GM18907 (cell line): ENCODE measurements around the gene CADPS2.

Experiments
- ATAC-seq: cut with Tn5 transposase; IDR thresholded peaks from one replicate; pipeline ENCODE4 v1.9.1; 2021; ENCODE audit warnings: mild to moderate bottlenecking, moderate library complexity; ENCODE audit not compliant: unreplicated experiment

The CADPS2 gene

DNA sequence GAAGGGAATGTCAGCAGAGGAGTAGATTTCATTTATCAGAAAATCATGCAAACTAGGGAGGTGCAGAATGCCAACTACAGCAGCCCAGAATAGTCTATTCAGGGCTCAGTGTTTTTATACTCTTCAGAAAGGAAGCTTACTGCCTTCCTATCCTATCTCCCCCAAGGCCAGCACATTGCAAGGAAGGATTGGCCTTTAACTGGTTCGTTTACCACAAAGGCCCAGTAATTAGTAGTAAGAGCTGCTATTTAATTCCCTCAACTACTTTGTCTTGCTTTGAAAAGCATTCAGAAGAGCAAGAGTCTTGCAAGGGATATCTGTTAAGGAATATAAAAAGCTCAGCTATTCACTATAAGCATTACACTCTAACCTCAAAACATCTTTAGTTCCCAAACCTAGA, 97.1 kb downstream of the CADPS2 start:
- ATAC-seq: no peak

GRCh38 chr7:122770686-122771335, 115.4 kb downstream of the CADPS2 start:
- no peak for ATAC-seq

- ATAC-seq: no peak
Measured at GRCh38 chr7:122768827-122769226, 117.4 kb downstream of the CADPS2 start.

DNA sequence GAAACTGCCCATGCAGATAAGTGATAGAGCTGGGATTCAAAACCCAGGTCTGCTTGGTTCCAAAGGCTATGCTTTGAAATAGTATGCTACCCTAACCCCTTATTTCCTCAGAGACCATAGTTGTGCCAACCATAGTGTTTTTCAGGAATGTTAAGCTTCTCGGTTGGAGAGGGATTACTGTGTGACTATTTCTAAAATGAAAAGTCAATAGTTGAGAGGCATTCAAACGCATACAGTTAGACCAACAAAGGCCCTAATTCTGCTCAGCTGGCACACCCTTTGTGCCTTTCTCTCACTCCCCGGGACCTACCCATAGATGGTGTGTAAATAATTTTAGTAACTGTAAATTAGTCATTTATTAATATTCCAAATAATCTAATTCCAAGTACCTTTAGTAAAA, 118.9 kb downstream of the CADPS2 start:
- no peak for ATAC-seq

- no peak for ATAC-seq
Measured at GRCh38 chr7:122766593-122766992, 119.7 kb downstream of the CADPS2 start.

DNA sequence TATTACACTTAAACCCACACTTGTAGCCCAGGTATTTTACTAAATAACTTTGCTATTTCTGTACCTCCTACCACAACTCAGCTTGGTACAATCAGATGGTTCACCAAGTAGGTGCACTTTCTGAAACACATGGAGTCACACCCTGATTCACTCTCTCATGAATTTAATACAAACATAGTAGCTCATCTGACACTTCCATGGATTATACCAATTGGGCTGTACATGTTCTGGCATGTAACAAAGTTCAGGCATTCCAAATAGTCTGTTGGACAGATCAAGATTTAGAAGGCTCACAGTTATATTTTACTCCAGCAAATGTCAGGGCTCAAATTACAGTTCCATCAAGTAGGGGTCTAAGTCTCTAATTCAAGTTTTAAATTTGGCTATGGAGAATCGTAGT, 121.4 kb downstream of the CADPS2 start:
- no peak for ATAC-seq

DNA sequence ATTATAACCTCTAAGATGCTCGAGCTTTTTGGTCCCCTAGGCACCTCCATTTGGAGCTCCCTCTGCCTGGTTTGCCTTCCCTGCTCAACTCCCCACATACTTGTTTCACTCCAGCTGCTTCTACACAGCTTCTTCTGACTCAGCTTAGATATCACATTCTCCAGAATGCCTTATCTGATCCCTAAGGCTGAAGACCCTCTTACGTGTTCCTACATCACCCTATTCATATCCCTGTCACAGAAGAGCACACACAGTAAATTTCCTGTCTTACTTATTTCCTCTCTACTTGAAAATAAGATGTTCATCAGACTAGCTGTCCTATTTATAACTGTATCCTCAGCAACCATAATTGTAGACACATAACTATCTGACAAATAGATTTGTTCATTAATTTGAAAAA, 122.2 kb downstream of the CADPS2 start:
- no peak for ATAC-seq

DNA sequence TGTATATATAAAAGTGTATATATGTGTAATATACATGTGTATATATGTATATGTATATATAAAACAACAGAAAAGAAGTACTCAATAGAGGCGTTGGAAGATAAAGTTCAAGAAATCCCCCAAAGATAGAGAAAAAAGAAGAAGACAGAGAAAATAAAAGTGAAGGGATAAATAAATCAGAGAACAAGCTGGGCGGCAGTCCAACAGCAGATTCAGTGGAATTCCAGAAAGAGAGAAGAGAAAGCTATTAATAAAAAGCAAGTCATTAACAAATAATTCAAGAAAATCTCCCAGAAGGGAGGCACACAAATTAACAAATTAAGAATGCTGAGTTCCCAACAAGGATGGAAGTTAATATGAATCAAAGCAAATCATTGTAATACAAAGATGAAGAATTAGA, 124.2 kb downstream of the CADPS2 start:
- ATAC-seq: no peak

DNA sequence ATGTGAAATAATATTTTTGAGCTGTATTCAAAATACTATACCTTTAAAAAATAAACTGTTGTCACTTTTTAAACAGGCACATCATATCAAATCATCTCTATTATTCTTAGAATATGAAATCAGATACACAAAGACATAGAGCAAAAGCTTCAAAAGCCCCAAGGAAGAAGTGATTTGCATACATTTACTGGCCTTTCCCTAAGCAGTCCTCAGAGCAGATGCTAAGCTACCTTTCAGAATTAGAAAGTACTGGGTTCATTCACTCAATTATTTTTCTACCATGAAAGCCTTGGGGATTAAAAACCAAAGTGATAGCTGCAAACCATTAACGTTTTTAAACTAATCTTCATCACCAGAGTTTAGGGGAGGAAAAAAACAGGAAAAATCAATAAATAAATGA, 127.8 kb downstream of the CADPS2 start:
- ATAC-seq: no peak

GRCh38 chr7:122756860-122757259, 129.4 kb downstream of the CADPS2 start:
- no peak for ATAC-seq

DNA sequence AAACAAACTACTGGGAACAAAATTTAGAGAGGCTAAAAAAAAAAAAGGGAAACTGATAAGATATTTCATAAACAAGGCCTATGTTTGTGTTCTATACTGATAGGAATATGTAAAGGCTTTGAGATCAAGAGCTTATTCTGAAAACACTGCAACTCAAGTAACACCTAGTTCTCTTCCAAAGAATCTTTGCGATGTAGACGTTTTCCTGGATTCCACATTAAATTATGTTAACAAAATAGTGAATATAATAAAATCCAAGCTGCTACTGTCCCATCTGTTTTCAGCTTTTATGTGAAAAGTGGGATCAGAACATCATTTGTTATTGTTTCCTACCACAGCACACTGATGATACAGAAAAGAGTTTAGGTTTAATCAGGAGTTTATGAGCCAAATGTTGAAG, 130.6 kb downstream of the CADPS2 start:
- no peak for ATAC-seq

DNA sequence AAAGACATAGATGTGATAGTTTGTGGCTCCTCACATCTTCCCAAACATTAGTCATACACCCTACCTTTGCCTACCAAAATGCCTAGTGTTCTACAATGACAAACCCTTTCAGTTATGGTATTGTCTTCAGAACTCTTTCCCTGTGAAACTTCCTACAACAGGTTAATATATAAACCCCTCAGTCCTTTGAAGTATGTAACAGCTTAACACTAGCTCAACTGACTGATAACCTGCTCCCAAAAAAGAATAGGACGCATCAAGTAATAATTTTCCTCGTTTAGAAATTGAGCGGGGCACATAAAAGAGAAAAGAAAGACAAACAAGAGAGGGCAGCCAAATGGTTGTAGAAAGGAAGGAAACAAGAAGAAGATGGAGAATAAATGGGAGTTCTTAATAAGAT, 133.7 kb downstream of the CADPS2 start:
- no peak for ATAC-seq

GRCh38 chr7:122750389-122750788, 135.9 kb downstream of the CADPS2 start:
- no peak for ATAC-seq

DNA sequence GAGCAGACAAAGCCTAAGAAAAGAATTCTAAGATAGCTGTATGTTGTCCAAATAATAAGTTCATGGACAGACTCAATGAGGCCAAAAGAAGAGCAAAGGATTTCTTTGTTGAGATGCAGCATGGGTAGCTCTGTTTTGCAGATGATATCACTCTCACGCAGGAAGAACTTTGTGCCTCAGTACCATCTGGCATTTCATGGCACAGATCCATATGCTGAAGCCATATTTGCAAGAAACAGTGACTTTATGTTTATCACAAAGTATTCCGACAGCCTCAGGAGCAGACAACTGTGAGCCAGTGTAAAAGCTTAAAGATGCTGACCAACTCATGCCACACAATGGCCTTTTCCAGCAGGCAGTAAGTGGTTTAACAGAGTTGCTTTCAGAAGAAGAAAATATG, 138.1 kb downstream of the CADPS2 start:
- no peak for ATAC-seq

GRCh38 chr7:122746948-122747347, 139.3 kb downstream of the CADPS2 start:
- no peak for ATAC-seq

DNA sequence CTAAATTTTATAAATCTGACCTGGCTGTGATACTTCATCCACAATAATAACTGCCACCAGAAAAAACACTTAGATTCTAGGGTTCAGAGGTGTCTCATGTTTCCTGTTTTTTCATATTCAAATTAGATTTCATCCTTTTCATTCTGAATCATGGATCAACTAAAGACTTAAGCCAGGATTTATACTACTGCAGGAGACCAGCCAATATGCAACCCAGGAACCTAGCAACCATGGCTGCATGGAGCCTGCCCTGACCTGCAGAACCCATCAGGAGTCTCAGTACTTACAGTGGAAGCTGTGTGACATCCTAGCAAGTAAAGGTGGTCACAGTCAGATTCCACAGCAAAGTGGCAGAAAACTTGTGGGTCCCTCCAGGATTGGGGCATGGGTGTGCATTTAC, 143.0 kb downstream of the CADPS2 start:
- ATAC-seq: no peak

GRCh38 chr7:122738947-122739346, 147.3 kb downstream of the CADPS2 start:
- ATAC-seq: no peak

GRCh38 chr7:122736183-122736582, 150.1 kb downstream of the CADPS2 start:
- no peak for ATAC-seq

- ATAC-seq: no peak
Measured at GRCh38 chr7:122727759-122728158, 158.5 kb downstream of the CADPS2 start.

DNA sequence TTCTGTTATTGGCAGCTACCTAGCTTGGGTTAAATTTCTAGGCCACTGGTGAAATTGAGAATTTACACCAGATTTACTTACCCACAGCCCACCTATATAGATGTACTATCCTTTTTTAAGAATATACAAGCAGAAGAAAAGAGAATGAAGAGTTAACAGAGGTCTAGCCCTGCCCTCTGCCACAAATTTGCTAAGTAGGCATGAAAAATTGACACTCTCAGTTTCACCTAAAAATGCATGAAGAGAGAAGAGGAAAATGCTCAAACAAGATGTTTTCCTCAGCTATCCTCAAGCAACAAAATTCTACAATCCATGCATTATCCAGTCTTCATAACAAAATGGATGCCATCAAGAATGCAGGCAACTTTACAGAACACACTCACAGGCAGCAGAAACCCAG, 158.9 kb downstream of the CADPS2 start:
- ATAC-seq: no peak

- no peak for ATAC-seq
Measured at GRCh38 chr7:122726881-122727280, 159.4 kb downstream of the CADPS2 start.

DNA sequence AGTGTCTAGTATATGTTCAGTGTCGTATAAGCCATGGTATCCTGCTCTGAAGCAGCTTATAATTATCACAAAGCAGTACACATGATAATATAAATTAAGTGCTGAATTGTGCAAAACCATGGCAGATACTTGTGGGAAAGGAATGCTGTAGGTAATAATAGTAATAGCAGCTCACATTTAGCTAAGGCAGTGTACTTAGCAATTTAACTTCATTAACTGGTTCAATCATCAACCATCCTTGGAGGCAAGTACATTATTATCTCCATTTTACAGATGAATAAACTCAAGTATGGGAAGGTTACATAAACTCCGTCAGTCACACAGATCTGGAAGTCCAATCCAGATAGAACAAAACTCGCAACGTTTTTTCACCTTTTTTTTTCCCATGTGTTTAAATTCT, 161.9 kb downstream of the CADPS2 start:
- ATAC-seq: no peak

DNA sequence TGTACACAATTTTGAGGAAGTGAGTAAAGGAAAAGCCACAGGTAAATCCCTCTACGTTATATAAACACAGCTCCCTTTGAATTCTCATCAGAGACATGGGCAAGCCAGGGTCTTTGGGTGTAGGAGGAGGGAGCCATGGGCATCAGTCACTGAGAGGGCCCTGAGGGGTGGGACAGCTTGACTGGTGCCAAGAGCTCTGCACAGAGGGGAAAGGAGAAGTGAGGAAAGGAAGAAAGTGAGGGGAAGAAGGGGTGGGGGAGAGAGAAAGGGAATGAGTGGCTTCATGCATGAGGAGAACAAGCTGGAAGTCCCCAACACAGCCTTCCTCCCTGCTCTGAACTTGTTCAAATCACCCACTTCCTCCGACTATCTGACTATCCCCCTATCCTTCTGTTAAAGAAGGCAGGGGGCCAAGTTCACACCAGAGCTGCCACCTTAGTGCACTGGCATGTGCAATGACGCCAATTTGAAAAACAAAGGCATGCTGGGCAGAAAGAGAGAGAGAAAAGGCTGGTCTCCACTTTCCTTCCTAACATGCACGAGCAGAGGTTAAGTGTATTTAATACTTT, 167.2 kb downstream of the CADPS2 start:
- no peak for ATAC-seq
